GM12874 (cell line): ENCODE measurements around the gene LIM2.

Source experiments
- TF ChIP-seq, protein P1 (sequence below): IDR thresholded peaks from 2 replicates; pipeline ENCODE4 v1.5.1; 2011; ENCODE audit warnings: low read depth, mild to moderate bottlenecking, control low read depth, low read length, moderate library complexity; ENCODE audit not compliant: insufficient read depth

Gene LIM2

DNA sequence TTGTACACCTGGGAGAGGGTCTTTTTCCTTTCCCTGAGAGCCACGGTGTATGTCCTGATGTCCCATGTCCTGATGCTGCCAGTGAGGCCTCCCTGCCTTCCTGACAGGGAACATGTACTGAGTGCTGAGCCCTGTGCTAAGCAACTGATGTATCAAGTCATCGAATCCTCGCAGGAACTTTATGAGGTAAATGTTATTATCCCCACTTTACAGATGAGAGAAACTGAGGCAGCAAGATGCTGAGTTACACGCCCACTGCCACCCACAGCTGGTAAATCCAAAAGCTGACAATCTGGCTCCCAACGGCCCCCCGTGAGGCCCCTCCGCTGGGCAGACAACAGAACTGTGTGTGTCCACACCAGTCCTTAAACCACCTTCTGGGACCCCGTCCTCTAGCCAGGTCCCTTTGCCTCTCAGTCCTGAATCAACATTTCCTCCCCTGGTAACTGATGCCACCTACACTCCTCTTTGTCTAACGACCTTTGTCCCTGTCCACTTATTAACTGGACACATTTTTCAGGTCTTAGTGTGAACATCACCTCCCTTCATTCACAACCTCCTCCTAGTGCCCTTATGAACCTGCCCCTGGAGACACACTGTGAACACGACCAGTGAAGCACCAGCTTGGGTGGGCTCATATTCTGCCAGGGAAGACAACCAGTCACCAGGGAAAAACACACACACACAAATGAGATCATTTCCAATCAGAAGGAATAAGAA lies 40.4 kb downstream of the LIM2 start:
- TF ChIP-seq, protein P1, sequence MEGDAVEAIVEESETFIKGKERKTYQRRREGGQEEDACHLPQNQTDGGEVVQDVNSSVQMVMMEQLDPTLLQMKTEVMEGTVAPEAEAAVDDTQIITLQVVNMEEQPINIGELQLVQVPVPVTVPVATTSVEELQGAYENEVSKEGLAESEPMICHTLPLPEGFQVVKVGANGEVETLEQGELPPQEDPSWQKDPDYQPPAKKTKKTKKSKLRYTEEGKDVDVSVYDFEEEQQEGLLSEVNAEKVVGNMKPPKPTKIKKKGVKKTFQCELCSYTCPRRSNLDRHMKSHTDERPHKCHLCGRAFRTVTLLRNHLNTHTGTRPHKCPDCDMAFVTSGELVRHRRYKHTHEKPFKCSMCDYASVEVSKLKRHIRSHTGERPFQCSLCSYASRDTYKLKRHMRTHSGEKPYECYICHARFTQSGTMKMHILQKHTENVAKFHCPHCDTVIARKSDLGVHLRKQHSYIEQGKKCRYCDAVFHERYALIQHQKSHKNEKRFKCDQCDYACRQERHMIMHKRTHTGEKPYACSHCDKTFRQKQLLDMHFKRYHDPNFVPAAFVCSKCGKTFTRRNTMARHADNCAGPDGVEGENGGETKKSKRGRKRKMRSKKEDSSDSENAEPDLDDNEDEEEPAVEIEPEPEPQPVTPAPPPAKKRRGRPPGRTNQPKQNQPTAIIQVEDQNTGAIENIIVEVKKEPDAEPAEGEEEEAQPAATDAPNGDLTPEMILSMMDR: no peak

GRCh38 chr19:51346742-51347141 lies 41.0 kb downstream of the LIM2 start:
- TF ChIP-seq, protein P1: no peak

DNA sequence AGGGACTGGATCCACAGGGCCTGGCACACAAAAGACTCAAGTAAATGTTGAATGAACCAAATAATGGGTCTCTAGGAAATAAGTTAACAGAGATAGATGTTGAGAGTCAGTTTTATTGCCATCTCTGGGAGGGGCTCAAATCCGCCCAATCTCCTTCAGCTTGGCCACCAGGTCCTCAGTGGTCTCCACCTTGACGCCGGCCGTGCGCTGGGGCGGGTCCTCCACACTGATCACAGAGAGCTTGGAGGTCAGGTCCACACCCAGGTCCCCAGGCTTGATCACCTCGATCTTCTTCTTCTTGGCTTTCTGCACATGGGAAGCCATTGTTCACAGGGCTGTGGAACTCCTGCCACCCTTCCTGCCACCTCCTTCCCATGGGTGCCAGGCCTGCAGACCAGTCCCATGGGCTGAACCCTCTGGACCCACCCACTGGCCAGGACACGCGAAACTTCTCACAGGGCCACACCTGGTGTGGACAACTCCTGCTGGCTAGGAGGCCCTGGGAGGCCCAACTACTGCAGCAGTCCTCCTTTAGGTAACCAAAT lies 42.6 kb downstream of the LIM2 start:
- TF ChIP-seq, protein P1: no peak

DNA sequence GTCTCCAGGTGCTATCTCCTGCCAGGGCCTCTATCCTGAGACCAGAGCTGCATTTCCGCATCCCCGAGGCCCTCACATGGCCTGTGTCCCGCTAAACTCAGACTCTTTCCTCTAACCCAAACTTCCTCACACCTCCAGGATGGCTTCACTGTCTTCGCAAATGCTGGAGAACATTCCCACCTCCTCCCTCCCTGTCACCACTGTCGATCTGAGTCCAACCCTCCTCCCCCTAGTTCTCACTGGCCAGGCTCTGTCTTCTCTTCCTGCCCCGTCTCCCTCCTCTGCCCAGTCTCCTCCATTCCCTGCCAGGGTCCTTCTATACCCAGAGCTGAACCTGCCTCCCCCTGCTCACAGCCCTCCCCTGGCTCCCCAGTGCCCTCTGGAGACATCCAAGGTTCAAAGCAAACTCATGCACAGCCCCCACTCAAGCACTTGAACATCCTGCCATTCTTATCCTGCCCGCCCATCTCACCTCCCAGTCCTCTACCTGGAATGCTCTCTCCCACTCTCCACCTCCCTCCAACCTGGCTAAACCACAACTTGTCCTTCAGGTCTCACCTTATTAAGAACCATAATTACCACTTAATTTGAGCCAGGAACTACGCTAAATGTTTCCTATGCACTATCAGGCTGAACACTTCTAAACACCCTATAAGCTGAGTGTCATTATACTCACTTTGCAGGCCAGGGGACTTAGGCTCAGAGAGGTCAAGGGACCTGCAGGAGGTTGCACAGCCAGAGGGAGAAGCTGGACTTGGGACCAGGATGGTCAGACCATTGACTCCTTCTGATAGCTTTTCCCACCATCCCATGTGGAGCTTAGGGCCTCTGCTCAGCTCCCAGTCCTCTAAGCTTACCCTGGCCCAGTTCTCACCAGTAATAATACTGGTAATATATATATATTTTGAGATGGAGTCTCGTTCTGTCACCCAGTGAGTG lies 44.9 kb downstream of the LIM2 start:
- TF ChIP-seq, protein P1: no peak

DNA sequence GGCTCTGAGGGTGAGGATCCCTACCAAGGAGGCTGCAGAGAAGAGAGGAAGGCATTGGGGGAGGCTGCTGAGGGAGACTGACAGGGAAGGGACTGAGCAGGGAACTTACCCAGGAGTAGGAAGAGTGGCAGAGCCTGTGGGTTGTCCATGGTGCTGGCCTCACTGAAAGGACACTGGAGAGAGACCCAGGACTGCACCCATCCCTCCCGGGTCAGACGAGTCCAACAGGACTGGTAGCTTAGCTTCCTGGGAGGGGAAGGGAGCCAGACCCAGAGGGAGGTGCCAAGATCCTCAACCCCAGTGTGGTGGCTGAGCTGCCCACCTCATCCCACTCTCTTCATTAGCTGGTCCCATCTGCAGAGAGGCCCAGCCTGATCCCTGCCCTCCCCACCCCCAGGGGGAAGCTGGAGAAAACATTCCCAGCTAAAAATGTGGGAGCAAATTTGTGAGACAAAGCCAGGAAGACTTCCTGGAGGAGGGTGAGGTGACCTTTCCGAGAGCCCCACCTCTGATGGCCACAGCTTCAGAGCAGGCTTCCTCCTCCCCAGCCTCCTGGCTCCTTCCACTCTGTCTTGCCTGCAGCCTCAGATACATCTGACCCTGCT lies 45.7 kb downstream of the LIM2 start, which contains the start of gene VSIG10L:
Gene VSIG10L (minus strand): TSS at position 164 of the 605 bp plus-strand sequence. CDS start 15 bp downstream, at position 149.
- TF ChIP-seq, protein P1: no peak

DNA sequence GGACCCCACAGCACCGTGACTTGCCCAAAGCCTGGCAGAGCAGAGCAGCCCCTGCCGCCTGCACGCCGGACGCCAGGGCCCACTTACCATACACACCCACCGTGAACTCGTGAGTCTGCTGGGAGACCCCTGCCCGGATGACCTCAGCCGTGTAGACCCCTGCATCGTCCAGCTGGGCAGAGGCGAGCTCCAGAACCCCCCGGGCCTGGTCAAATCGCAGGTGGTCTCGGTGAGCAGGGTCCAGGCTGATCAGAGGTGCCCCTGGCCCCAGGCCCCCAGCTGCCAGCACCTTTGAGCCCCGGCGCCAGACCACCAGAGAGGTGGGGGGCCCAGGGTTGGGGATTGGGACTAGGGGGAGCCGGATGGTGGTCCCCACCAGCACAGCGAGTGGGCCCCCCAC lies 46.7 kb downstream of the LIM2 start:
- TF ChIP-seq, protein P1: no peak
